Epithelial cell of proximal tubule (primary cell): ENCODE measurements around the gene VEGFC. TPM values are rescaled to one million over a fixed set of nuclear protein-coding genes. Genes with fewer than 3 reads are reported as not detected.

Experiments used
- DNase-seq: peaks from one replicate; pipeline ENCODE4 v3.0.0-alpha.2; 2011; ENCODE audit warnings: low read depth
- H3K4me3 ChIP-seq: 2 replicates; pipeline ENCODE4 v1.5.1; 2011; ENCODE audit warnings: low read depth, mild to moderate bottlenecking, low read length
- total RNA-seq: library from RNA; depleted of rRNA; stranded (reverse); fragments of >200 nt; gene quantifications from 2 replicates; pipeline ENCODE4 v1.2.3, GENCODE V29; 2015
- TF ChIP-seq, protein P1 (sequence below): conservative IDR thresholded peaks from 2 replicates; pipeline ENCODE4 v1.5.1; 2012; ENCODE audit warnings: low read depth, mild to moderate bottlenecking, low read length

VEGFC gene
- total RNA-seq, 1 donor from 2014 or later: 11.0 TPM

- H3K4me3 ChIP-seq: no peak overlapping the region
- TF ChIP-seq, protein P1, sequence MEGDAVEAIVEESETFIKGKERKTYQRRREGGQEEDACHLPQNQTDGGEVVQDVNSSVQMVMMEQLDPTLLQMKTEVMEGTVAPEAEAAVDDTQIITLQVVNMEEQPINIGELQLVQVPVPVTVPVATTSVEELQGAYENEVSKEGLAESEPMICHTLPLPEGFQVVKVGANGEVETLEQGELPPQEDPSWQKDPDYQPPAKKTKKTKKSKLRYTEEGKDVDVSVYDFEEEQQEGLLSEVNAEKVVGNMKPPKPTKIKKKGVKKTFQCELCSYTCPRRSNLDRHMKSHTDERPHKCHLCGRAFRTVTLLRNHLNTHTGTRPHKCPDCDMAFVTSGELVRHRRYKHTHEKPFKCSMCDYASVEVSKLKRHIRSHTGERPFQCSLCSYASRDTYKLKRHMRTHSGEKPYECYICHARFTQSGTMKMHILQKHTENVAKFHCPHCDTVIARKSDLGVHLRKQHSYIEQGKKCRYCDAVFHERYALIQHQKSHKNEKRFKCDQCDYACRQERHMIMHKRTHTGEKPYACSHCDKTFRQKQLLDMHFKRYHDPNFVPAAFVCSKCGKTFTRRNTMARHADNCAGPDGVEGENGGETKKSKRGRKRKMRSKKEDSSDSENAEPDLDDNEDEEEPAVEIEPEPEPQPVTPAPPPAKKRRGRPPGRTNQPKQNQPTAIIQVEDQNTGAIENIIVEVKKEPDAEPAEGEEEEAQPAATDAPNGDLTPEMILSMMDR: no peak
- DNase-seq: no peak
Measured at GRCh38 chr4:176834531-176834930, 41.8 kb upstream of the VEGFC start.

GRCh38 chr4:176833400-176834175, 40.9 kb upstream of the VEGFC start:
- TF ChIP-seq, protein P1: no peak
- no peak overlapping the region for H3K4me3 ChIP-seq
- no peak for DNase-seq

GRCh38 chr4:176830971-176831370, 38.2 kb upstream of the VEGFC start:
- no peak for DNase-seq
- TF ChIP-seq, protein P1: no peak
- no peak overlapping the region for H3K4me3 ChIP-seq

GRCh38 chr4:176825586-176825985, 32.9 kb upstream of the VEGFC start:
- DNase-seq: no peak
- TF ChIP-seq, protein P1: no peak
- H3K4me3 ChIP-seq: no peak overlapping the region

DNA sequence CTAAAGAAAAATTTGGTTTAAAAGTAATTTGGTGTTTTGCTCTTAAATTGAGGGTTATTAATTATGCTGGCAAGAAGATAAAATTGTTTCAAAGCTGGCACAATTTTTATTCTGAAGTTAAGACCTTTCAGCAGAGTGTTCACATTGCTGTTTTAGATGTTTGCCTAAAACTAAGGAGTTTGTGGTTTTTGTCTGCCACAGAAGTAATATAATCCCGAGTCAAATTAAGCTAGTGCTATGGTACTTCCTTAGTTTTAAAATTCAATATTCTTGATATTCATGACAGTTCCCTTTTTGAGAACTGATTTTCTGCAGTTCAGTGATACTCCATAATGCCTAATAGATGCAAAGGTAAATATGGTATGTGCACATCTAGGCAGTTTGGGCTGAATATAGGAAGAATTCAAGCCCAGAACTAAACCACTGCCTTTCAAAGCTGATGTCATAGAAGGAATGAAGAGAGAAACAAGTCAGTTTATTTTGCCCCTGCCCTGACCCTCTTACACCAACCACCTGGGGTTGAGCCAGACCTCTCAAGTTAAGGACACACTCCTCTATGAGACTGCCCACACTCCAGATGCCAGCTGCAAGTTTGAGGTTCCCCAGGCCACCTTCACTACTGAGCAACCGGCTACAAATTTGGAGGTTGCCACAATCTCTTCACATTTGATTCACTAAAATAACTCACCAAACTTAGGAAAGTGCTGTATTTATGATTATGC, 32.1 kb upstream of the VEGFC start:
- DNase-seq: no peak
- TF ChIP-seq, protein P1: no peak

DNA sequence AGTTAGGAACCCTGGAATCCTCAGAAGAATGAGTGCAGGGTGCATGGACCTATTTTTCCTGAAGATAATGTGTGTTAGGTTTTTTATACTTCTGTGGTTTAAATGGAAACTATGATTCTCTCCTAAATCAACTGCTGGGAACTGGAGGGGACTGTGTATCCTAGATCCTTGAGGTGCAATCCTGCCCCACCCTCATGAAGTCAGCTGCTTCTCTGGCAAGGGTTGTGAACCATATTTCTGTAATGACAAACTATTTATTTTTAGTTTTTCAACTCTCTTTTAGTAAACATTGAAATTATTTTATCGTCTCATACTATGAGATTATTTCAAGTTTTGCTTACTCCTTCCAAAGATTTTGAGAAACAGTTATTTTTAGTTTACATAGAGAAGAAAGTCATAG, 25.8 kb upstream of the VEGFC start:
- no peak overlapping the region for H3K4me3 ChIP-seq
- TF ChIP-seq, protein P1: no peak
- DNase-seq: no peak

More for the DNA sequence above, 32.1 kb upstream of the VEGFC start:
- H3K4me3 ChIP-seq: no peak overlapping the region
